Activated CD8-positive, alpha-beta memory T cell treated with anti-CD3 and anti-CD28 coated beads for 48 hours (primary cell): ENCODE data around the gene AP2A2.

Experiments
- DNase-seq, 3 experiments: peaks; one replicate each; pipeline ENCODE4 v3.0.0-alpha.2; 2020; ENCODE audit warnings: low read depth in 2 of 3, low spot score in 2 of 3

AP2A2 gene

DNA sequence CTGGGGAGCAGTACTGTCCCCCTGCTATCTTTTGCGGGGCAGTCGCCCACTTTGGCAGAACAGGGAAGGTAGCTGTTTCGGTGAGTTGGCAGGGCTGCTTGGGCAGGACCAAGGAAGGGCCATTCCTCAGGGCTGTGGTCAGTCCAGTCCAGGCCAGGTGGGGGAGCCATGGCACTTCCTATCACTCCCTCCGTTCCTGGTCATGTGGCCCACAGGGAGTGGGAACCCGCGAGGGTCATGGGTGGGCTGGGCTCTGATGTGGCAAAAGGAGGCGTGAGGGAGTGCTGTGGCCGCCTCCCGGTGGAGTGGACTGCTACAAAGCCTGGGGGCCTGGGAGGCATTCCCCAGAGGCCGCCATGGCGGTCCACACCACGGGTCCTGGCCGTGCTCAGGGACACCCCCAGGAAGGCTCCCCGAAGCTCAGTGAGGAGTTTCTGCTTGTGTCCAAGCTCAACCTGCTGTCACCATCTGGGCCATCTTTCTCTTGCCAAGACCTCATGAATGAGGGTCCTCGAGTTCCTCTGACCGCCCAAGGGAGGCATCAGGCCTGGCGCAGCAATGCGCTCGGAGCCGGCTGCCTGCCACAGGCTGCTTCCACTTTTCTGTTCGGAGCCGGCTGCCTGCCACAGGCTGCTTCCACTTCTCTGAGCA lies 27.0 kb upstream of the AP2A2 start:
- no peak for DNase-seq

DNA sequence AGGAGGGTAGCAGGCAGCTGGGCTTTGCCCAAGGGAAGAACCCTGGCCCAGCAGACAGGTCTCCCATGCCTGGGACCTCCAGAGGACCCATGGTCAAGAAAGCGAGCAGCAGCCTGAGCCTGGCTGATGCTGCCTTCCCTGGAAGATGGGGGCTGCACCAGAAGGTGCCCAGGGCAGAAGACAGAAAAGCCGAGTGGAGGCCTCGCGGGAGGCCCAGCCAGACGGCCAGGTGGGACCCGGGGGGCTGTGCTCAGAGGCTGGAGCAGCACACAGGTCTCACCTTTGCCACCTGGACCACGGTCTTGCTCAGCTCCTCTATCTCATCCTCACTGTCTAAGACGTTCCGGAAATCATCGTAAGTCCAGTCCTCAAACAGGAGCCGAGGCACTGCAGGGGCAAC lies 25.9 kb upstream of the AP2A2 start:
- no peak for DNase-seq

DNA sequence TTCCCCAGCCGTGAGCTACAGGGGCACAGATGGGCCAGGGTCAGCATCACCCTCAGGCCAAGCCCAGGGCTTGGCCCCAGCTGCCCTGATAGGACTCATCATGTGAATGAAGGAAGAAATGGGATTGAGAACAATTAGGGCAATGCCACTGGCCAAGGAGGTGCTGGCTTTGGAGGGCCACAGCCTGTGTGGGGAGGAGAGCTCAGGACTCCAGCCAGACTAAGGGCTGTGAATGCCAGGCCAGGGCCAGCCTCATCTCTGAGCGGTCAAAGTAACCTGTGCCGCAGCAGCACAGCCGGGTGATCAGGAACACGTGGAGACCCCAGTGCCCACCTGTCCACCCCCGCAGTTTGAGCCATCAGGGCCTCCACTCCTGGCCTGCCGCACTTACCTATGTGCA lies 25.1 kb upstream of the AP2A2 start:
- DNase-seq: no peak

DNA sequence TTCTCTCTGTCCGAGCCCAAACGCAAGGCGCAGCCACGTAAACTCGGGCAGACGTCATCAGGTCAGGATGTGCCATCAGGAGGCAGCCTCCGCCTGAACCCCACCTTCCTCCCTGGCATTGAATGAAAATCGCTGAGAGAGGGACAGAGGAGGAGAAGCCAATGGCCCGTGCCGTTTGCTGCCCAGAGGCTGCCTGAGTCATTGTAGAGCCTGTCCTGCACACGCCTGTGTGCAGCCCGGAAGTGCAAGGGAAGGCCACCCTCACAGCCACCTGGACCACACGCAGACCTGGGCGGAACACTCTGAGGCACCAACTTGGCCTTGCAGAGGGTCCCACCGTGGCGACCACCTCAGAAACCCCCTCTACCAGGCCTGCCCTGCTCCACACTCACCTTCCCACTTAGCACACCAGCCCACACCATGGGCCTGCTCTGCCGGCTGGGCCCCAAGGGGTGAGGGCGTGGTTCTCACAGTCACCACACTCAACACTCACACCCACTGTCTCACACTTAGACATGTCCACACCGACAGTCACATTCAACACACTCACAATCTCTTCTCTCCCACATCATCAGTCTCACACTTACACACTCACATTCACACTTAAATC lies 24.1 kb upstream of the AP2A2 start:
- no peak for DNase-seq

DNA sequence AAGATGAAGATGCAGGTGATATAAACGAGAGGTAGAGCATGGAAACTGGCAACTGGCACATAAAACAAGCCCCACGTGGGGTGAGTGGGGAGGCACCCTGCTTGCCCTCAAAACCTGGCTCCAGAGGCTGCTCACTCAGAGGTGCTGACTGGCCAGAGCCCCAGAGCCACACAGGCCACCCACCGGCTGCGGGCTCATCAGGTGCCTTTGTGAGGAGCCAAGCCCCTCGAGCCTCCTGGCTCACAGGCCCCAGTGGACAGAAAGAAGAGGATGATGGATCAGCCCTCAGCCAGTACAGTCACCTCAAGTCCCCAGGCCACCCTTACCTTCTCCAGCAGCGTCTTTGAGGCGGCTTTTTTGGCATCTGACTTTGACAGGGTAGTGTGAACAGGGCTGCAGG lies 21.3 kb upstream of the AP2A2 start:
- DNase-seq: no peak

DNA sequence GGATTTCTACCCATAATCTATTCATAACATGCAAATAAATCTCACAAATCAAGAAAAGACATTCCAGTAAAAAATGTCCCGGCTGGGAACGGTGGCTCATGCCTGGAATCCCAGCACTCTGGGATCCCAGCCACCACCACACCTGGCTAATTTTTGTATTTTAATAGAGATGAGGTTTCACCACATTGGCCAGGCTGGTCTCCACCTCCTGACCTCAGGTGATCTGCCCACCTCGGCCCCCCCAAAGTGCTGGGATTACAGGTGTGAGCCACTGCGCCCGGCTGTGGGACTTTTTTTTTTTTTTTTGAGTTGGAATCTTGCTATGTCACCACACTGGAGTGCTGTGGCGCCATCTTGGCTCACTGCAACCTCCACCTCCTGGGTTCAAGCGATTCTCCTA lies 19.7 kb upstream of the AP2A2 start:
- no peak for DNase-seq

DNA sequence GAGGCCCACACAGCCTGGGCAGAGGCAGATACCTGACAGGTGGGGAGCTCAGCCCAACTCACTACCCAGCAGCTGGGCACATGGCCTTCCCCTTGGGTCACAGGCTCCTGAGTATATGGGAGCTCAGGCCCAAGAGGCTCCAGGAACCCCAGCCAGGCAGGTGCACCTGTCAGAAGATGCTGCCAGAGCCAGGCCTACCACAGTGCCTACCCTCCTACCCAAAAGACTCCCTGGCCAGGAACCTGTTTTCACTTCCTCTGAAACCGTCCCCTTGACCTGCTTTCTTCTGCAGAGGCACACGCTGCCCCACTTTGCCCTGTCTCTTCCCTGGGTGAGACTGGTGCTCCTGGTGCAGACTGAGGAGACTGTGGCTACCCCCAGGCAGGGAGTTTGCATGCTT lies 18.0 kb upstream of the AP2A2 start:
- DNase-seq: no peak

DNA sequence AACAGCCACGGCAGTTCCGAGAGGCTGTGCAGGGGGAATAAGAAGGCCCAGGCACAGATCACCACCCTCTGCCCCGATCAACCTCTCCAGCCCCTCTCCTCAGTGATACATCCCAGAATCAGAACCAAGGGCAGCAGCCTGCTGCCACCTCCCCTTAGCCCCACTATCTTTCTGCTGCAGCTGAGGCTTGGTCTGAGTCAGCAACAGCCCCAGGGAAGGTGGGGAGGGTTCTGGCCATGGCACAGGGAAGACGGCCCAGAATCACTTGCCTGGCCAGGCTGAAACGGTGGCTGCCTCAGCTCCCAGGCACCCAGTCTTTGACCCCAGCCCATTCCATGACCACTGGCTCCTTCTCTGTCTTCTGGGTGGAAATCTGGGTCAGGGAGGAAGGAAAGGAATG lies 17.4 kb upstream of the AP2A2 start:
- DNase-seq: no peak

DNA sequence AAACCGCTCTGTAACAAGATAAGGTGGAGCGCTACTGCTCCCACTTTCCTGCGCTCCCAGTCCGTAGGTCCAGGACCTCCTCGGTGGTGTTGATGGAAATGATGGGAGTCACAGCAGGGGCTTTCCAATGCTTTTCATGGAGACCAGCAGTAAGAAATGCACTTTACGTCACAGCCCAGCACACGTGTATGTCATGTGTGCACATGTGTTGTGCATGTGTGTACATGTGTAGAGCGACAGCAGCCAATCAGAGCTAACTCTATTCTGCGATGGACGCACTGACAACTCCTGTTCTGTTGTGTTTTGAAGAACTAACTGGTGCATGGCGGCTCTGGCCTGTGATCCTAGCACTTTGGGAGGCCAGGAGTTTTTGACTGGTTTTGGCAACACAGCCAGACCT lies 16.3 kb upstream of the AP2A2 start:
- no peak for DNase-seq

DNA sequence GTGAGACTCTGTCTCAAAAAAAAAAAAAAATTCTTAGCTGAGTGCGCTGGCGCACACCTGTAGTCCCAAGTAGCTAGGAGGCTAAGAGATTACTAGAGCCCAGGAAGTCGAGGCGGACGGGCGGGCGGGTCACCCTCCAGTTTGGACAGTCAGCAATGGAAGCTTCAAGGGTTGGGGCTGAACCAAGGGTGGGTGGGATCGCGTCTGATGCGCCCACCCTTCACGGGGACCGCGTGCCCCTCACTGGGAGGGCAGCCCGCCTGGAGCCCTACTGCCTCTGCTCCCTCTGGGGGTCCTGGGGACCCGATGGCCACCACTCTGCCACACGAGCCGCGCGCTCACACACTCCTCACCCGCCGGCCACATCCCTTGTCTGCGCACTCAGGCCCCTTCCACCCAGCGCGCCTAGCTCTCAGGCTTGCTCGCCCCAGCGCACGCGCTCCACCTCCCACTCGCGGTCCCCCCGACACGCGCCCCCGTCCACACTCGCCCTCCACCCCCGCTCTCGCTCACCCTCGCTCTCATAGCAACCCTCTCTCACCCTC lies 15.6 kb upstream of the AP2A2 start:
- no peak for DNase-seq

DNA sequence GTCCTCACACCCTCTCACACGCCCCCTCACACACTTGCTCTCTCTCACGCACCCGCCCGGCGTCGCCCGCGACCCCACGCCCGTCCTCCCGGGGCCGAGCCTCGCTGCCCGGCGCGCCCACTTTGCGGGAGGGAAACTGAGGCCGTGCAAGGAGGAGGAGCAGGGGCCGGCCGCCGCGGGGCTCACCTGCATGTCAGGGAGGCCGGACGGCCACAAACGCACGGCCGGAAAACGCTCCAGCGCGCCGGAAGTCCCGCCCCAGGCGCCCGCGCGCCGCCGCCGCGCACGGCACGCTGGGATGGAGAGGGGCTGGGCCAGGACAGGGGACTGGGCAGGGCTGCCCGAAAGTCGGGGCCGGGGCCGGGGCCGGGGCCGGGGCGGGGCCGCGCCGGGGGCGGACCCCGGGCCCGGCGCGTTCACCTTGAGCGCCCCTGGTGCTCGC lies 15.1 kb upstream of the AP2A2 start, which contains the start of gene CHID1:
TSS of gene CHID1 (minus strand) at position 222 of the 442 bp plus-strand sequence. CDS start 5,994 bp downstream, outside the sequence.
- peak; percentile 69 to 88 (median 76) for DNase-seq

DNA sequence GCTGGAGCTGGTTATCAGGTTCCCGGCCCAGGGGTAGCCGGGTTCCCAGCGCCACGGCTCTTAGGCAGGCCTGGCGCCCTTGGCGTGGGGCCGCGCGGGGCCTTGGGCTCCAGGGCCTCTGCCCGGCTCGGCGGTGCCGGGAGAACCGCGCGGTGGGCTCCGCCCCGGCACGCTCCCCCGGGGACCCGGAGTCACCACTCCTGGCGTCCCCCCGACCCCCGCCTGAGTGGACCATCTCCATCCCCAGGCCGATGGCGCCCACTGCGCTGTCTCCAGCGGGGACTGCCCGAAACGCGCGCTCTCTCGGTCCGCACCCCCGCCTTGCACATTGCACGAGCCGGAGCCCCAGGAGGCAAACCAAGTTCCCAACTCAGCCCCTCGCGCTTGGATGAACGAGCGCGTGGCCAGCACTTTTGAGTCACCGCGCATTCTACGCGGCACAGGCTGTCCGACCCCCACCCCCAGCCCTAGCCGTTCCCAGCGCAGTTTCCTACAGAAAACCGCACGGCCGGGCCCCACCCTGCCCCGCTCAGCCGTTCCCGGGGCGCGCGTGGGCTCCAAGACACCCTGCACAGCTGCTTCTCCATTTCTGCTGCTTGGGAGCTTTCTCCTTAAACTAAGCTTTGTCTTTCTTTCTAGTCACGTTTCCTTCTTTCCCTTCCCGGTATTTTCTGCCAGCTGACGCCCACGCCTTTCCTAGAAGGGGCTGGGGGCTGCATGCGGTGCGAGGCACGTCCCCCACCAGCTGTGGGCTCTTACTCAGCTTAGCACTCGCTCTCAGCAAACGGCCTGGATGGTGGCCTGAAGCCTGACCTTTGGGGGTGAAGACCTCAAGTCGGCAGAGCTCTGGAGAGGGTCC lies 14.4 kb upstream of the AP2A2 start:
- peak; percentile 24 to 45 (median 30) for DNase-seq

DNA sequence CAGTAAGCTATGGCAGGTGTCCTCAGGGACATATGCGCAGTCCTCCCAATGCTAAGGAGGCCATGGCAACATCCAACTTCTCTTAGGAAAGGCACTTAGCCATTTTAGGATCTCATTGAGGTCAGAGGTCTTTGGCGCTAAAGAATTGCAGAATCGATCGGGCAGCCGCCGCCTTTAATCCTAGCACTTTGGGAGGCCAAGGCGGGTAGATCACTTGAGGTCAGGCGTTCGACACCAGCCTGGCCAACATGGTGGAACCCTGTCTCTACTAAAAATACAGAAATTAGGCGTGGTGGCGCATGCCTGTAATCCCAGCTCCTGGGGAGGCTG lies 13.8 kb upstream of the AP2A2 start:
- DNase-seq: no peak

DNA sequence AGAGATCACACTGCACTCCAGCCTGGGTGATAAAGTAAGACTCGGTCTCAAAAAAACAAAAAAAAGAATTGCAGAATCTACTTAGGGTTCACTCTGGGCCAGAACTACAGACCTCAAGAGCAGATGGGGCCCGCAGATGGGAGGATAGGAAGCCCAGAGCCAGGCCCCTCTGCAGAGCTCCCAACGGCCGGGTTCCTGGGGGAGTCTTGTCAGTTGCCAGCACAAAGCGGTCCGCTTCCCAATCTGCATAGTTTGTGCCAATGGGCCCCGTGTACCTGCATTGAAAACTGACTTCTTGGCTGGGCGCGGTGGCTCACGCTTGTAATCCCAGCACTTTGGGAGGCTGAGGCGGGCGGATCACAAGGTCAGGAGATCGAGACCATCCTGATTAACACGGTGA lies 13.4 kb upstream of the AP2A2 start:
- no peak for DNase-seq

DNA sequence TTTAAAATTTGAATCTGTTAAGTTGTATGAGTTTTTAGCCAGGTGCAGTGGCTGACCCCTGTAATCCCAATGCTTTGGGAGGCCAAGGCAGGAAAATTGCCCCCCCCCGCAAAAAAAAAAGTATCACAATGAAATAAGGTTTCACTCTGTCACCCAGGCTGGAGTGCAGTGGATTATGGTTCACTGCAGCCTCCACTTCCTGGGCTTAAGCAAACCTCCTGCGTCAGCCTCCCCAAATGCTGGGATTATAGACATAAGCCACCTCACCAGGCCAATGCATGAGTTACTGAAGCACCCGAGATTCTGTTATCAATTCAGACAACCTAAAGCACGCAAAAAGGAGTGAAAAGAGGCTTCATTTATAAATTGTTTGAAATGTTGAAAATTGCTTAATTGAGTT lies 12.6 kb upstream of the AP2A2 start:
- DNase-seq: no peak

DNA sequence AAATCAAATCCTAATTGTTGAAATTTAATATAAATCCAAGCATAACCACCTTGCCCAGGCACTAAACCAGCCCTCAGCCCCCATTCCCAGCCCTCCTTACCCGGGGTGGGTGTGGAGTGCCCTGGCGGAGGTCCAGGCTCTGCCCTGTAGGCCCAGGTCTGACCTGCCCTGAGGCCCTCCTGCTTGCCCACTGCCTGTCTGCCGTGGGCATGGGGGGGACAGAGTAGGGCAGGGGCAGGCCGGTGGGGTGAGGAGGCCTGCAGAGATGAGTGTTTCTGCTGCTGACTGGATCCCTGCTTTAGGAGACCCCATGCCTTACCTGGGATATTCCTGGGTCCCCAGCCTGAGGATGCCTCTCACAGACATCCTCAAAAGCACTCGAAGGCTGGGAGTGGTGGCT lies 11.5 kb upstream of the AP2A2 start:
- no peak for DNase-seq

DNA sequence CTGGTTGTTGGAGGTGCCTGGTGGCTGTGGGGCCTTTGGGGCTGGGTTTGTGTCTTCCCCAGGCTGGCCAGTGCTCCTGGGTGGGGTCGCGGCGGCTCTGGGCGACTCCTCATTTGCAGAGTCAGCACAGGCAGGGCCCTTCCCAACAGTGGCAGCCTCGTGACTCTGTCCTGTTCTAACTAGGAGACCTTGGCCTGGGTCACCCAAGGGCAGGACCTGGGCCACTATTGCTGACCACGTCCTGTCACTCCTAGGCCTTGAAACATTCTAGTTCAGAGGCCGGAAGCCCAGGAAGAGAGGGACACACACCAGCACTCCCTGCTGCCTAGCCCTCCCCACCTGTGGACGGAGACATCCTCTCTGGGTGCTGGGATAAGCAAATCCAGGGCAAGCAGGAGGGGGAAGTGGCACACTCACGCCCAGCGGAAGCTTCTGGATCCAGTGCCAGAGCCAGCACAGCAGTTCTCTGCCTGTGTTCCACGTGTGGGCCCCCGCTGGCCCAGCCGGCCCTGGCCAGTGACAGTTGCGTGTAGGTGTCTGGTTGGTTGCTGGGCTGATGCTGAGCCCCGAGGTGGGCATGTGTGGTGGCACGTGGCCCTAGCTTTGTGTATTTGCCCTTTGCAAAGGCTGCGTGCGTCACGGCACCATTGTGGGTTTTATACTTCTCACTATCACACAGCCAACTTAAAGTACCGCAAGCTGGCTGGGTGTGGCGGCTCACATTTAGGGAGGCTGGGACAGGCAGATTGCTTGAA lies 10.7 kb upstream of the AP2A2 start:
- no peak for DNase-seq

DNA sequence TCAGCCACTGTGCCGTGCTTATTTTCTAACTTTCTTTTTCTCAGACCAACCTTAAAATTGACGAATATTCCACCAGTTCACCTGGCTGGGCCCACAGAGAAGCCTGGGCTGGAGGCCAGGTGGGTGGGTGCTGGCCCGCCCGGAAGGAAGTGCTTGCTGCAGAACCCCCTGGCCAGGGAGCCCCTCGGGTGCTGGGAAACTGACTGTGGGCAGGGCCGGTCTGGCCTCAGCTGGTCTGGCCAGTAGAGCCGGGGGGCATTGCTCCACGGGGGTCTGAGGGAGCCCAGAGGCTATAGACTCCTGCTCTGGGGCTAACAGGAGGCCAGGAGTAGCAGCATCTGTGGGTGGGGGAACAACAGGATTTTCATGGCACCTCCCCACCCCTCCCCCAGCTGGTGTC lies 8.2 kb upstream of the AP2A2 start:
- no peak for DNase-seq

DNA sequence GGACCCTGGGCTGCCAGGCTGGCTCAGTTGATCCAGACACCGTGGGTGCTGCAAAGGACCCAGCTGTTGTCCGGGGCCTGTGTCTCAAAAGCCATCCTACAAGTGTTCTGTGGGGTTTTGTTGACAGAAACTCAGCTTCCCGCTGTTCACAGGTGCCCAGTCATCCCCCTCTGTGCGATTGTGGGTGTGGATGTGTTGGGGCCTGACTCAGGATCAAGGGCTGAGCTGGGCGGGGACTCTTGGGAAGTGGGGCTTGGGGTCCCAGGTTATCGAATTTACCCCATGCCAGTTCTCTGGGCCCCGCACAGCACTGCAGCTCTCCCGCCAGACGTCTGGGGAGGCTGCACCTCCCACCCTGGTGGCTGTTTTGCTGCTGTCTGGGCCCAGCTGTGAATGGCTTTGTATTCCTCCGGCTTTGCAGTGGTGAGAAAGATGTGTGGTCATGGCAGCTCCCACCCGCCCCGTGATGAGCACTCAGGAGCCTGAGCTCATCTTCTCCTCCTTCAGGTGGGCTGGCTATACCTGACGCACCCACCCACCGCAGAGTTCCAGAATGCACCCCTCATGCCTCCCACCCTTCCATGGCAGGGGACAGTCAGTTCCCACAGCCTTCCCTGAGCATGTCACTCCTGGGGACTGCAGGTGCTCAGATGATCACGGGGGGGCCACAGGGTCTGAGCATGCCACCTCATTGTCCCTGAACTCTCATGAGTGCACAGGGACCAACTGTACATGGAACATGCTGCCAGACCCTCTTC lies 3.6 kb upstream of the AP2A2 start:
- DNase-seq: no peak

DNA sequence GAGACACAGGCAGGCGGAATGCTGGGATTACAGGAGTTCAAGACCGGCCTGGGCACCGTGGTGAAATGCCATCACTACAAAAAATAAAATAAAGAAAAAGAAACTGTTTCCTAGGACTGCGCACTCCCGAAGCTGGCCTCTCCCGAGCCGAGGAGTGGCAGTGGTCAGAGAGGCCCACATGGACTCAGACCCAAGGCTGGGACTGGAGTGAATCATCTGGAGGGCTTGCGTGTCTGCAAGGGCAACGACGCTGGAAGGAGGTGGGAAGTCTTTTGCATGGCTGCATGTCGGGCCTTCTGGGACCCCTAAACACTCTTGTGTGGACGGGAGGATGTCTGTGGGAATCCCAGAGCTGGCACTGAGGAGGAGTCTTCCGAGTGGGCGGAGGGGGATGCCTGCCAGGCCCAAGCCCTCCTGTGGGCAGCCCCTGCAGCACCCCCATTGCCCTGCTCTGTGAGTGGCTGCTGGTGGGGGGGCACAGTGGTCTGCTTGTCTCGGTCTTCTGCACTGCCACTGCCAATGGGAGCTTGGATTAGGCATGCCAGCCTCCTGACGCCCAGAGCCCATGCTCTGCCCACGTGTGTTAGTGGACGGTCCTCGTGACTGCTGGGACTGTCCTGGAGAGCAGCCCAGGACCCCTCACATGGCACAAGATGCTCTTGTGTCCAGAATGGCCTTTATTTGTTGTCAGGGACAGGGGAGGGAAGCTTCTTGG lies 1.8 kb upstream of the AP2A2 start:
- no peak for DNase-seq
